Omental fat pad (tissue), 4 donors: ENCODE data around the gene STUB1. TPM values are rescaled to one million over a fixed set of nuclear protein-coding genes. Genes with fewer than 3 reads are reported as not detected.

Experiments used
- ATAC-seq: fragments of 150-250 bp; one replicate; pipeline ENCODE4 v1.9.1; 2016; ENCODE audit warnings: mild to moderate bottlenecking, moderate library complexity; ENCODE audit not compliant: low FRiP score
- DNase-seq: peaks from one replicate; pipeline ENCODE4 v3.0.0-alpha.2; 2019; ENCODE audit warnings: low spot score
- CTCF ChIP-seq, 3 donors: fragments of 450-650 bp; IDR thresholded peaks; one replicate each; pipeline ENCODE4 v1.5.1; 2016 to 2017; ENCODE audit warnings: antibody characterized with exemption in 3 of 3, mild to moderate bottlenecking in 3 of 3, moderate library complexity in 2 of 3
- total RNA-seq, 4 donors: library from RNA; depleted of rRNA; stranded (reverse); fragments of >200 nt; gene quantifications; one replicate each; pipeline ENCODE4 v1.1.0, GENCODE V29; 2016

STUB1 gene
- total RNA-seq, 4 donors from 2014 or later: 119 to 161 (median 128) TPM

GRCh38 chr16:667780-668518, 12.3 kb upstream of the STUB1 start, which contains the start of gene RHOT2:
TSS of gene RHOT2 (plus strand) at chr16:668132. CDS start at chr16:668200, 68 bp downstream.
- ATAC-seq: peak; percentile 91
- peak in 2 of 3 donors; percentile 82 to 91 for TF ChIP-seq CTCF (IDR thresholded peaks at IDR 0.05)
- peak; percentile 74 for DNase-seq

- DNase-seq (no peak), ATAC-seq (peak; percentile 12)
- TF ChIP-seq CTCF (IDR thresholded peaks at IDR 0.05): no peak
Measured at GRCh38 chr16:668519-669171, 11.6 kb upstream of the STUB1 start.

GRCh38 chr16:669666-670065, 10.5 kb upstream of the STUB1 start:
- DNase-seq (no peak), ATAC-seq (no peak)

GRCh38 chr16:670485-671352, 9.5 kb upstream of the STUB1 start:
- no peak for DNase-seq
- no peak for TF ChIP-seq CTCF (IDR thresholded peaks at IDR 0.05)
- ATAC-seq: no peak

More at GRCh38 chr16:669666-670065, 10.5 kb upstream of the STUB1 start:
- TF ChIP-seq CTCF (IDR thresholded peaks at IDR 0.05): no peak

- no peak for ATAC-seq
Measured at GRCh38 chr16:671353-672131, 8.7 kb upstream of the STUB1 start.

More at GRCh38 chr16:671353-672131, 8.7 kb upstream of the STUB1 start:
- DNase-seq: no peak
- no peak for TF ChIP-seq CTCF (IDR thresholded peaks at IDR 0.05)
